GM21737 (cell line): Measurements from ENCODE around the gene PAFAH2.

Experiments used
- ATAC-seq: cut with Tn5 transposase; IDR thresholded peaks from one replicate; pipeline ENCODE4 v1.9.1; 2021; ENCODE audit warnings: mild to moderate bottlenecking, moderate library complexity; ENCODE audit not compliant: unreplicated experiment

Gene PAFAH2

GRCh38 chr1:25997828-25998761 lies at the start of gene PAFAH2:
TSS of gene PAFAH2 (minus strand) at chr1:25998063. CDS start at chr1:25990816, 7,247 bp downstream.
- ATAC-seq: peak; percentile 95

- ATAC-seq: no peak
These were observed 49.5 kb upstream of the PAFAH2 start for GRCh38 chr1:26047278-26047874.

- ATAC-seq: no peak
These were observed 48.6 kb upstream of the PAFAH2 start for GRCh38 chr1:26046246-26047095.

GRCh38 chr1:26045722-26046245 lies 47.9 kb upstream of the PAFAH2 start, which contains the start of gene SLC30A2:
TSS of gene SLC30A2 (minus strand) at chr1:26046118. CDS start at chr1:26045896, 222 bp downstream.
- ATAC-seq: no peak

- no peak for ATAC-seq
These were observed 47.3 kb upstream of the PAFAH2 start for GRCh38 chr1:26044971-26045721.

GRCh38 chr1:26044414-26044813 lies 46.6 kb upstream of the PAFAH2 start:
- no peak for ATAC-seq

- no peak for ATAC-seq
These were observed 45.9 kb upstream of the PAFAH2 start for GRCh38 chr1:26043765-26044164.

GRCh38 chr1:26041978-26042377 lies 44.1 kb upstream of the PAFAH2 start:
- no peak for ATAC-seq

GRCh38 chr1:26041401-26041800 lies 43.5 kb upstream of the PAFAH2 start:
- ATAC-seq: no peak

GRCh38 chr1:26038904-26039303 lies 41.0 kb upstream of the PAFAH2 start:
- ATAC-seq: no peak

GRCh38 chr1:26038477-26038876 lies 40.6 kb upstream of the PAFAH2 start:
- no peak for ATAC-seq

- ATAC-seq: no peak
These were observed 40.0 kb upstream of the PAFAH2 start for GRCh38 chr1:26037904-26038303.

- no peak for ATAC-seq
These were observed 39.0 kb upstream of the PAFAH2 start for GRCh38 chr1:26036756-26037281.

- peak; percentile 63 for ATAC-seq
These were observed 38.3 kb upstream of the PAFAH2 start for GRCh38 chr1:26035959-26036755.

- peak; percentile 85 for ATAC-seq
These were observed 37.5 kb upstream of the PAFAH2 start for GRCh38 chr1:26035203-26035958.

- ATAC-seq: no peak
These were observed 36.8 kb upstream of the PAFAH2 start for GRCh38 chr1:26034504-26035202.

- no peak for ATAC-seq
These were observed 34.9 kb upstream of the PAFAH2 start for GRCh38 chr1:26032656-26033357.
